ENCODE measurements around the gene CD44.
"Not testable (repeated sequence)": the region's sequence is repeated elsewhere in the genome, so short reads cannot be mapped to it uniquely, and the experiment has no call there.

CD44 gene

GRCh38 chr11:35138943-35139721 lies at the start of gene CD44:
Gene CD44, plus strand, starts transcription at chr11:35139171. Its CDS starts 133 bp downstream, at chr11:35139304.
- TF ChIP-seq CTCF (IDR thresholded peaks at IDR 0.05; ENCODE audit: borderline replicate concordance, control extremely low read depth, extremely low read depth, insufficient read depth, missing control alignments) = no peak
- in situ Hi-C loops (cut with MboI; ENCODE audit: low sequenced_read_pairs, unreplicated experiment) = no loop called here
- peak; percentile 79 for DNase-seq (ENCODE audit: low spot score)

- peak; percentile 62 for DNase-seq (ENCODE audit: low spot score)
- in situ Hi-C loops (cut with MboI; ENCODE audit: low sequenced_read_pairs, unreplicated experiment) = no loop called here
- no peak for TF ChIP-seq CTCF (IDR thresholded peaks at IDR 0.05; ENCODE audit: borderline replicate concordance, control extremely low read depth, extremely low read depth, insufficient read depth, missing control alignments)
Measured at GRCh38 chr11:35089666-35090065, 49.3 kb upstream of the CD44 start.

- TF ChIP-seq CTCF (IDR thresholded peaks at IDR 0.05; ENCODE audit: borderline replicate concordance, control extremely low read depth, extremely low read depth, insufficient read depth, missing control alignments) = no peak
- in situ Hi-C loops (cut with MboI; ENCODE audit: low sequenced_read_pairs, unreplicated experiment) = no loop called here
- no peak for DNase-seq (ENCODE audit: low spot score)
Measured at GRCh38 chr11:35090125-35090524, 48.8 kb upstream of the CD44 start.

- DNase-seq (ENCODE audit: low spot score); in situ Hi-C loops (cut with MboI; ENCODE audit: low sequenced_read_pairs, unreplicated experiment): not testable (repeated sequence)
Measured at GRCh38 chr11:35090991-35091390, 48.0 kb upstream of the CD44 start.

GRCh38 chr11:35096723-35097122 lies 42.2 kb upstream of the CD44 start:
- DNase-seq (ENCODE audit: low spot score) = no peak
- in situ Hi-C loops (cut with MboI; ENCODE audit: low sequenced_read_pairs, unreplicated experiment) = no loop called here
- no peak for TF ChIP-seq CTCF (IDR thresholded peaks at IDR 0.05; ENCODE audit: borderline replicate concordance, control extremely low read depth, extremely low read depth, insufficient read depth, missing control alignments)

GRCh38 chr11:35097814-35098455 lies 41.0 kb upstream of the CD44 start:
- in situ Hi-C loops (cut with MboI; ENCODE audit: low sequenced_read_pairs, unreplicated experiment) = no loop called here
- DNase-seq (ENCODE audit: low spot score) = no peak
- no peak for TF ChIP-seq CTCF (IDR thresholded peaks at IDR 0.05; ENCODE audit: borderline replicate concordance, control extremely low read depth, extremely low read depth, insufficient read depth, missing control alignments)

- no peak for DNase-seq (ENCODE audit: low spot score)
- TF ChIP-seq CTCF (IDR thresholded peaks at IDR 0.05; ENCODE audit: borderline replicate concordance, control extremely low read depth, extremely low read depth, insufficient read depth, missing control alignments) = no peak
- in situ Hi-C loops (cut with MboI; ENCODE audit: low sequenced_read_pairs, unreplicated experiment) = no loop called here
Measured at GRCh38 chr11:35098855-35099254, 40.1 kb upstream of the CD44 start.

Data from GM13976 (cell line).